Measurements from ENCODE around the gene INPP4A.
A peak's percentile ranks its signal among the peaks of the same experiment; 100 is the strongest.

The INPP4A gene

GRCh38 chr2:98476192-98476868 lies 31.7 kb downstream of the INPP4A start:
- no peak for DNase-seq (ENCODE audit: low spot score)

- no peak for DNase-seq (ENCODE audit: low spot score)
These were observed 32.4 kb downstream of the INPP4A start for GRCh38 chr2:98477036-98477435.

GRCh38 chr2:98477506-98477905 lies 32.8 kb downstream of the INPP4A start:
- DNase-seq (ENCODE audit: low spot score), result no peak

GRCh38 chr2:98478088-98478551 lies 33.5 kb downstream of the INPP4A start:
- DNase-seq (ENCODE audit: low spot score), result no peak

- peak; percentile 45 for DNase-seq (ENCODE audit: low spot score)
These were observed 34.2 kb downstream of the INPP4A start for GRCh38 chr2:98478907-98479306.

GRCh38 chr2:98479371-98479770 lies 34.7 kb downstream of the INPP4A start:
- DNase-seq (ENCODE audit: low spot score), result no peak

- peak; percentile 46 for DNase-seq (ENCODE audit: low spot score)
These were observed 35.4 kb downstream of the INPP4A start for GRCh38 chr2:98479959-98480524.

- no peak for DNase-seq (ENCODE audit: low spot score)
These were observed 35.9 kb downstream of the INPP4A start for GRCh38 chr2:98480598-98480997.

GRCh38 chr2:98482362-98482761 lies 37.7 kb downstream of the INPP4A start:
- DNase-seq (ENCODE audit: low spot score), result no peak

- peak; percentile 74 for DNase-seq (ENCODE audit: low spot score)
These were observed 38.7 kb downstream of the INPP4A start for GRCh38 chr2:98483257-98483861.

- DNase-seq (ENCODE audit: low spot score), result no peak
These were observed 39.5 kb downstream of the INPP4A start for GRCh38 chr2:98484121-98484557.

GRCh38 chr2:98484652-98485452 lies 40.2 kb downstream of the INPP4A start:
- DNase-seq (ENCODE audit: low spot score), result peak; percentile 45

GRCh38 chr2:98485453-98485755 lies 40.7 kb downstream of the INPP4A start:
- DNase-seq (ENCODE audit: low spot score), result no peak

- no peak for DNase-seq (ENCODE audit: low spot score)
These were observed 41.8 kb downstream of the INPP4A start for GRCh38 chr2:98486374-98486981.

GRCh38 chr2:98487101-98487805 lies 42.6 kb downstream of the INPP4A start:
- DNase-seq (ENCODE audit: low spot score), result no peak

GRCh38 chr2:98487806-98488189 lies 43.1 kb downstream of the INPP4A start:
- DNase-seq (ENCODE audit: low spot score), result peak; percentile 53

GRCh38 chr2:98488252-98488651 lies 43.6 kb downstream of the INPP4A start:
- DNase-seq (ENCODE audit: low spot score), result no peak

GRCh38 chr2:98489486-98489885 lies 44.8 kb downstream of the INPP4A start:
- DNase-seq (ENCODE audit: low spot score), result no peak

- DNase-seq (ENCODE audit: low spot score), result no peak
These were observed 45.6 kb downstream of the INPP4A start for GRCh38 chr2:98489971-98490962.

- DNase-seq (ENCODE audit: low spot score), result no peak
These were observed 47.8 kb downstream of the INPP4A start for GRCh38 chr2:98492441-98492840.

Measured in activated CD4-positive, alpha-beta T cell treated with anti-CD3 and anti-CD28 coated beads, Interleukin-2, Interleukin-4, amounts not matched to agents 100 ng/mL and 50 ng/mL, durations not matched to agents 16 hours and 8 hours (primary cell).